Uterus (tissue), 2 donors: ENCODE results near the gene EHD3.

Experiments used
- CTCF ChIP-seq, 4 experiments: fragments of 200-600 bp in 2 of 4; fragments of 450-650 bp in 2 of 4; sonication (generic) in 2 of 4; IDR thresholded peaks; one replicate each; pipeline ENCODE4 v1.5.1; 2016 to 2019; ENCODE audit warnings: antibody characterized with exemption in 4 of 4, mild to moderate bottlenecking in 2 of 4, moderate library complexity in 1 of 4
- POLR2A ChIP-seq, 2 donors: fragments of 450-650 bp; IDR thresholded peaks; one replicate each; pipeline ENCODE4 v1.6.1; 2016; ENCODE audit warnings: antibody characterized with exemption in 2 of 2, mild to moderate bottlenecking in 1 of 2, moderate library complexity in 1 of 2

DNA sequence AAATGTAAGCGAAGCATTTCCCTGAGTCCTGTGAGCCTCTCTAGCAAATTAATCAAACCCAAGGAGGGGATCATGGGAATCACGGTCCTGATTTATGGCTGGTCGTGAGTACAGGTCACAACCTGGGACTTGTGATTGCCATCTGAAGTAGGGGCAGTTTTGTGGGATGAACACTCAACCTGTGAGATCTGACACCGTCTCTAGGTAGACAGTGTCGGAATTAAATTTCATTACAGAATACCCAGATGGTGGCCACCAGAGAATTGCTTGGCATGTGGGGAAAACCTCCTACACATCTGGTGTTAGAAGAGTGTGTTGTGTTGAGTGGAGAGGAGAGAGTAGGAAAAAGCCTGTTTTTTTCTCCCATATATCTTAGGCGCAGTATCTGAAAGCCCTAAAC, 29.2 kb upstream of the EHD3 start:
- TF ChIP-seq CTCF (IDR thresholded peaks at IDR 0.05) (no peak), POLR2A (IDR thresholded peaks at IDR 0.05) (no peak)
